ENCODE measurements around the gene ZFAND2B.

- TF ChIP-seq ELF1 (IDR thresholded peaks at IDR 0.05) (no peak), USF2 (IDR thresholded peaks at IDR 0.05; ENCODE audit: borderline replicate concordance, low read depth, low read length) (no peak), CTCF (IDR thresholded peaks at IDR 0.05) (no peak), EZH2phosphoT487 (IDR thresholded peaks at IDR 0.05; ENCODE audit: borderline replicate concordance, low read depth) (no peak), RFX5 (IDR thresholded peaks at IDR 0.05; ENCODE audit: low read length) (no peak), JUND (IDR thresholded peaks at IDR 0.05) (no peak), MXI1 (IDR thresholded peaks at IDR 0.05; ENCODE audit: low read depth, low read length) (no peak), SMC3 (IDR thresholded peaks at IDR 0.05; ENCODE audit: low read depth, low read length) (no peak), YY1 (IDR thresholded peaks at IDR 0.05; ENCODE audit: low read depth) (no peak), RAD21 (IDR thresholded peaks at IDR 0.05; ENCODE audit: low read length) (no peak), FOXM1 (IDR thresholded peaks at IDR 0.05; ENCODE audit: low read depth) (no peak), POLR2AphosphoS5 (IDR thresholded peaks at IDR 0.05; ENCODE audit: low read depth, low read length) (no peak)
These were observed 37.6 kb upstream of the ZFAND2B start for GRCh38 chr2:219168932-219169331.

Data from SK-N-SH (cell line).